Measurements from ENCODE around the gene ITGA11.

- TF ChIP-seq POLR2A (IDR thresholded peaks at IDR 0.05; ENCODE audit: low read depth, low read length) (no peak), TAF1 (IDR thresholded peaks at IDR 0.05; ENCODE audit: low read depth, low read length) (no peak), POLR2AphosphoS5 (IDR thresholded peaks at IDR 0.05; ENCODE audit: low read depth, low read length) (no peak), SPI1 (IDR thresholded peaks at IDR 0.05; ENCODE audit: low read depth, low read length) (no peak)
Observed at GRCh38 chr15:68268405-68268804, 163.6 kb downstream of the ITGA11 start.

Measured in GM12891 (cell line).